HEK293 (cell line): ENCODE results near the gene KLRC4.

Experiments
- CTCF ChIA-PET: fragments of 350-600 bp; formaldehyde crosslinking; extraction: SDS; loops from one replicate; lab custom pipeline; 2021; ENCODE audit warnings: antibody characterized with exemption; lab: Yijun Ruan, JAX
- POLR2A ChIA-PET: fragments of 300-600 bp; formaldehyde crosslinking; extraction: SDS; loops from one replicate; lab custom pipeline; 2020; ENCODE audit warnings: antibody characterized with exemption, inconsistent platforms; lab: Yijun Ruan, JAX
- H3K27ac ChIP-seq: fragments of 200-500 bp; sonication (Bioruptor generic); 2 replicates; pipeline ENCODE4 v1.5.1; 2014; ENCODE audit warnings: low read depth, low read length, control low read depth, inconsistent platforms; ENCODE audit errors: extremely low read depth
- H3K36me3 ChIP-seq, 2 experiments: fragments of 200-500 bp in 1 of 2; sonication (Bioruptor generic) in 1 of 2; 1 replicate in 1 of 2; 2 replicates in 1 of 2; pipeline ENCODE4 v1.5.1; 2014 to 2017; ENCODE audit warnings: inconsistent platforms in 2 of 2, low read length in 2 of 2; ENCODE audit not compliant: control insufficient read depth in 2 of 2, insufficient read depth in 1 of 2
- H3K4me1 ChIP-seq: fragments of 200-500 bp; sonication (Bioruptor generic); 2 replicates; pipeline ENCODE4 v1.5.1; 2014; ENCODE audit warnings: mild to moderate bottlenecking, low read length, inconsistent platforms; ENCODE audit not compliant: control insufficient read depth, insufficient read depth
- H3K4me3 ChIP-seq: 2 replicates; pipeline ENCODE4 v1.5.1; 2011; ENCODE audit warnings: low read depth, mild to moderate bottlenecking, control low read depth, low read length, moderate library complexity
- H3K9me3 ChIP-seq: fragments of 200-500 bp; sonication (Bioruptor generic); 2 replicates; pipeline ENCODE4 v1.5.1; 2014; ENCODE audit warnings: low read depth, low read length, inconsistent platforms; ENCODE audit not compliant: control insufficient read depth, insufficient read depth
- FEZF1 ChIP-seq: fragments of 450-650 bp; formaldehyde crosslinking; IDR thresholded peaks from 2 replicates; pipeline ENCODE4 v1.5.1; 2016; ENCODE audit warnings: missing biosample characterization, missing genetic modification characterization
- GFI1B ChIP-seq: fragments of 450-650 bp; formaldehyde crosslinking; IDR thresholded peaks from 2 replicates; pipeline ENCODE4 v1.5.1; 2016; ENCODE audit warnings: missing biosample characterization, missing genetic modification characterization
- HOXD13 ChIP-seq: sonication (generic); formaldehyde crosslinking; IDR thresholded peaks from 2 replicates; pipeline ENCODE4 v1.8.0; 2022; ENCODE audit warnings: missing genetic modification reagents, borderline replicate concordance
- INSM2 ChIP-seq: fragments of 450-650 bp; formaldehyde crosslinking; IDR thresholded peaks from 2 replicates; pipeline ENCODE4 v1.5.1; 2016; ENCODE audit warnings: missing biosample characterization, missing genetic modification characterization
- KLF8 ChIP-seq: fragments of 450-650 bp; formaldehyde crosslinking; IDR thresholded peaks from 2 replicates; pipeline ENCODE4 v1.5.1; 2016; ENCODE audit warnings: missing biosample characterization, missing genetic modification characterization
- PRDM6 ChIP-seq: fragments of 450-650 bp; formaldehyde crosslinking; IDR thresholded peaks from 2 replicates; pipeline ENCODE4 v1.5.1; 2017; ENCODE audit warnings: missing biosample characterization, missing genetic modification characterization
- ZBTB6 ChIP-seq: fragments of 450-650 bp; formaldehyde crosslinking; IDR thresholded peaks from 2 replicates; pipeline ENCODE4 v1.5.1; 2017; ENCODE audit warnings: missing biosample characterization, missing genetic modification characterization
- ZNF239 ChIP-seq: fragments of 450-650 bp; formaldehyde crosslinking; IDR thresholded peaks from 2 replicates; pipeline ENCODE4 v1.5.1; 2016; ENCODE audit warnings: missing biosample characterization, missing genetic modification characterization
- ZNF24 ChIP-seq: fragments of 450-650 bp; formaldehyde crosslinking; IDR thresholded peaks from 2 replicates; pipeline ENCODE4 v1.5.1; 2016; ENCODE audit warnings: missing biosample characterization, missing genetic modification characterization
- ZNF248 ChIP-seq: fragments of 450-650 bp; formaldehyde crosslinking; IDR thresholded peaks from 2 replicates; pipeline ENCODE4 v1.5.1; 2017; ENCODE audit warnings: missing biosample characterization, missing genetic modification characterization
- ZNF426 ChIP-seq: fragments of 450-650 bp; formaldehyde crosslinking; IDR thresholded peaks from 2 replicates; pipeline ENCODE4 v1.5.1; 2017; ENCODE audit warnings: missing biosample characterization, missing genetic modification characterization, mild to moderate bottlenecking, inconsistent platforms, moderate library complexity
- ZNF449 ChIP-seq: fragments of 450-650 bp; formaldehyde crosslinking; IDR thresholded peaks from 2 replicates; pipeline ENCODE4 v1.5.1; 2017; ENCODE audit warnings: missing biosample characterization, mild to moderate bottlenecking, missing genetic modification characterization, moderate library complexity
- ZNF473 ChIP-seq: fragments of 450-650 bp; formaldehyde crosslinking; IDR thresholded peaks from 2 replicates; pipeline ENCODE4 v1.5.1; 2017; ENCODE audit warnings: missing biosample characterization, missing genetic modification characterization
- ZNF488 ChIP-seq: fragments of 450-650 bp; formaldehyde crosslinking; IDR thresholded peaks from 2 replicates; pipeline ENCODE4 v1.5.1; 2016; ENCODE audit warnings: missing biosample characterization, missing genetic modification characterization
- ZNF529 ChIP-seq: fragments of 450-650 bp; formaldehyde crosslinking; IDR thresholded peaks from 2 replicates; pipeline ENCODE4 v1.5.1; 2017; ENCODE audit warnings: missing genetic modification characterization, missing biosample characterization; ENCODE audit not compliant: insufficient replicate concordance
- ZNF555 ChIP-seq: fragments of 450-650 bp; formaldehyde crosslinking; conservative IDR thresholded peaks from 2 replicates; pipeline ENCODE4 v1.5.1; 2017; ENCODE audit warnings: missing biosample characterization, mild to moderate bottlenecking, missing genetic modification characterization, inconsistent platforms
- ZNF585B ChIP-seq: fragments of 450-650 bp; formaldehyde crosslinking; IDR thresholded peaks from 2 replicates; pipeline ENCODE4 v1.5.1; 2016; ENCODE audit warnings: missing biosample characterization, missing genetic modification characterization
- ZNF664 ChIP-seq: fragments of 450-650 bp; formaldehyde crosslinking; IDR thresholded peaks from 2 replicates; pipeline ENCODE4 v1.5.1; 2016; ENCODE audit warnings: missing biosample characterization, missing genetic modification characterization
- TF ChIP-seq, protein P1 (sequence below): fragments of 450-650 bp; formaldehyde crosslinking; IDR thresholded peaks from 2 replicates; pipeline ENCODE4 v1.5.1; 2017; ENCODE audit warnings: missing biosample characterization, missing genetic modification characterization
- TF ChIP-seq, protein P2 (sequence below): fragments of 450-650 bp; formaldehyde crosslinking; IDR thresholded peaks from 2 replicates; pipeline ENCODE4 v1.5.1; 2016; ENCODE audit warnings: missing biosample characterization, missing genetic modification characterization, low read depth

The KLRC4 gene

DNA sequence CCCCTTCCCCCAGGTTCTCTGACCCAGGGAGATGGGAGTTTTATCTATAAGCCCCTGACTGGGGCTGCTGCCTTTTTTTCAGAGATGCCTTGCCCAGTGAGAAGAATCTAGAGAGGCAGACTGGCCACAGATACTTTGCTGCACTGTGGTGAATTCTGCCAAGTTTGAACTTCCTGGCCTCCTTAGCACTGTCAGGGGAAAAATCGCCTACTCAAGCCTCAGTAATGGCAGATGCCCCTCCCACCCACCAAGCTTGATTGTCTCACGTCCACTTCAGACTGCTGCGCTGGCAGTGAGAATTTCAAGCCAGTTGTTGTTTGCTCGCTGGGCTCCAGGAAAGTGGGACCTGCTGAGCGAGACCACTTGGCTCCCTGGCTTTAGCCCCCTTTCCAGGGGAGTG is 51.4 kb downstream of the KLRC4 start:
- POLR2A ChIA-PET: no interaction called here
- CTCF ChIA-PET: no interaction called here
- H3K9me3 ChIP-seq: no peaks in the 10 kb centered on the region
- H3K36me3 ChIP-seq: no peaks in the 10 kb centered on the region
- TF ChIP-seq ZNF24 (tag by site-specific recombination): no peak
- no peak for TF ChIP-seq PRDM6
- TF ChIP-seq INSM2 (tag by site-specific recombination): no peak
- TF ChIP-seq, protein P1, sequence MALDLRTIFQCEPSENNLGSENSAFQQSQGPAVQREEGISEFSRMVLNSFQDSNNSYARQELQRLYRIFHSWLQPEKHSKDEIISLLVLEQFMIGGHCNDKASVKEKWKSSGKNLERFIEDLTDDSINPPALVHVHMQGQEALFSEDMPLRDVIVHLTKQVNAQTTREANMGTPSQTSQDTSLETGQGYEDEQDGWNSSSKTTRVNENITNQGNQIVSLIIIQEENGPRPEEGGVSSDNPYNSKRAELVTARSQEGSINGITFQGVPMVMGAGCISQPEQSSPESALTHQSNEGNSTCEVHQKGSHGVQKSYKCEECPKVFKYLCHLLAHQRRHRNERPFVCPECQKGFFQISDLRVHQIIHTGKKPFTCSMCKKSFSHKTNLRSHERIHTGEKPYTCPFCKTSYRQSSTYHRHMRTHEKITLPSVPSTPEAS (tag by site-specific recombination): no peak
- TF ChIP-seq, protein P2, sequence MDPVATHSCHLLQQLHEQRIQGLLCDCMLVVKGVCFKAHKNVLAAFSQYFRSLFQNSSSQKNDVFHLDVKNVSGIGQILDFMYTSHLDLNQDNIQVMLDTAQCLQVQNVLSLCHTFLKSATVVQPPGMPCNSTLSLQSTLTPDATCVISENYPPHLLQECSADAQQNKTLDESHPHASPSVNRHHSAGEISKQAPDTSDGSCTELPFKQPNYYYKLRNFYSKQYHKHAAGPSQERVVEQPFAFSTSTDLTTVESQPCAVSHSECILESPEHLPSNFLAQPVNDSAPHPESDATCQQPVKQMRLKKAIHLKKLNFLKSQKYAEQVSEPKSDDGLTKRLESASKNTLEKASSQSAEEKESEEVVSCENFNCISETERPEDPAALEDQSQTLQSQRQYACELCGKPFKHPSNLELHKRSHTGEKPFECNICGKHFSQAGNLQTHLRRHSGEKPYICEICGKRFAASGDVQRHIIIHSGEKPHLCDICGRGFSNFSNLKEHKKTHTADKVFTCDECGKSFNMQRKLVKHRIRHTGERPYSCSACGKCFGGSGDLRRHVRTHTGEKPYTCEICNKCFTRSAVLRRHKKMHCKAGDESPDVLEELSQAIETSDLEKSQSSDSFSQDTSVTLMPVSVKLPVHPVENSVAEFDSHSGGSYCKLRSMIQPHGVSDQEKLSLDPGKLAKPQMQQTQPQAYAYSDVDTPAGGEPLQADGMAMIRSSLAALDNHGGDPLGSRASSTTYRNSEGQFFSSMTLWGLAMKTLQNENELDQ (tag by site-specific recombination): no peak
- no peak for TF ChIP-seq GFI1B
- TF ChIP-seq ZNF585B (tag by site-specific recombination): no peak
- TF ChIP-seq FEZF1 (tag by site-specific recombination): no peak
- no peak for TF ChIP-seq ZNF529 (tag by site-specific recombination)
- no peak for TF ChIP-seq ZNF473
- TF ChIP-seq ZNF248 (tag by site-specific recombination): no peak
- TF ChIP-seq ZBTB6 (tag by site-specific recombination): no peak
- TF ChIP-seq ZNF488 (tag by site-specific recombination): no peak
- no peak for TF ChIP-seq ZNF426 (tag by site-specific recombination)
- no peak for TF ChIP-seq ZNF555 (tag by site-specific recombination)
- no peak for TF ChIP-seq ZNF449 (tag by site-specific recombination)
- TF ChIP-seq KLF8 (tag by site-specific recombination): no peak
- no peak for TF ChIP-seq HOXD13 (CRISPR knock-in tag)
- no peak for TF ChIP-seq ZNF664
- TF ChIP-seq ZNF239 (tag by site-specific recombination): no peak
- H3K27ac ChIP-seq: no peak overlapping the region
- H3K4me1 ChIP-seq: peaks cover 16% of the 10 kb centered on the region
- H3K4me3 ChIP-seq: no peak overlapping the region
